Nephron progenitor cell (in vitro differentiated cells): Measurements from ENCODE around the gene LDLRAP1.

Source experiments
- DNase-seq: peaks from one replicate; pipeline ENCODE4 v3.0.0; 2021
- H3K27ac Mint-ChIP-seq: 2 replicates; pipeline ENCODE4 v1.8.0; 2021; ENCODE audit warnings: mild to moderate bottlenecking, moderate library complexity, mixed read lengths
- H3K27me3 Mint-ChIP-seq: 2 replicates; pipeline ENCODE4 v1.8.0; 2021; ENCODE audit warnings: mild to moderate bottlenecking, low read depth, mixed read lengths; ENCODE audit not compliant: poor library complexity
- H3K36me3 Mint-ChIP-seq: 2 replicates; pipeline ENCODE4 v1.8.0; 2021; ENCODE audit warnings: low read depth, mixed read lengths
- H3K4me1 Mint-ChIP-seq: 2 replicates; pipeline ENCODE4 v1.8.0; 2021; ENCODE audit warnings: mixed read lengths
- H3K4me3 Mint-ChIP-seq: 2 replicates; pipeline ENCODE4 v1.8.0; 2021; ENCODE audit warnings: mild to moderate bottlenecking, moderate library complexity, mixed read lengths
- H3K9me3 Mint-ChIP-seq: 2 replicates; pipeline ENCODE4 v1.8.0; 2021; ENCODE audit warnings: mild to moderate bottlenecking, moderate library complexity, mixed read lengths
- TF ChIP-seq, protein P1 (sequence below): fragments of 200-600 bp; sonication (generic); IDR thresholded peaks from 2 replicates; pipeline ENCODE4 v1.5.0; 2021; ENCODE audit warnings: antibody characterized with exemption

Gene LDLRAP1

DNA sequence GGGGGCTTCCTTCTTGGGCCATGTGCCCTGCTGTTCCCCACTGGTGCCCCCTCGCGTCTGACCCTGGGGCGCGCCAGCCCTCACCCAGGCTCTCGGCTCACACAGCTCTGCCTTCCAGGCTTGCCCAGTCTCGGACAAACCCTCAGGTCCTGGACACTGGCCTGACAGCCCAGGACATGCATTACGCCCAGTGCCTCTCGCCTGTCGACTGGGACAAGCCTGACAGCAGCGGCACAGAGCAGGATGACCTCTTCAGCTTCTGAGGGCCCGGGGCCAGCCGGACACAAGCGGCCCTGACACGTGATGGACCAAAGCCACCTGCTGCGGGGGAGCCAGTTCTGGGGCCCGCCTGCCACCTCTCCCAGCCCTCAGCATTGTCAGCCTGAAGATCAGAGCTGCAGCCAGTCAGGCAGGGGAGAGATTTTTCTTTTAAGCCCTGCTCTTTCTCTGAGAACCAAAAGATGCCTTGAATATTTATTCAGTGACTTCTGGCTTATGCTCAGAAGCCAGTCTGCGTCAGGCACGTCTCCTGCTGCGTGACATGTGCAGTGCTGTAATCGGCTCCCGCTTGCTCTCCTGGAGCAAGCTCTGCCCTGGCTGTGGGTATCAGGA lies 23.4 kb downstream of the LDLRAP1 start:
- TF ChIP-seq, protein P1, sequence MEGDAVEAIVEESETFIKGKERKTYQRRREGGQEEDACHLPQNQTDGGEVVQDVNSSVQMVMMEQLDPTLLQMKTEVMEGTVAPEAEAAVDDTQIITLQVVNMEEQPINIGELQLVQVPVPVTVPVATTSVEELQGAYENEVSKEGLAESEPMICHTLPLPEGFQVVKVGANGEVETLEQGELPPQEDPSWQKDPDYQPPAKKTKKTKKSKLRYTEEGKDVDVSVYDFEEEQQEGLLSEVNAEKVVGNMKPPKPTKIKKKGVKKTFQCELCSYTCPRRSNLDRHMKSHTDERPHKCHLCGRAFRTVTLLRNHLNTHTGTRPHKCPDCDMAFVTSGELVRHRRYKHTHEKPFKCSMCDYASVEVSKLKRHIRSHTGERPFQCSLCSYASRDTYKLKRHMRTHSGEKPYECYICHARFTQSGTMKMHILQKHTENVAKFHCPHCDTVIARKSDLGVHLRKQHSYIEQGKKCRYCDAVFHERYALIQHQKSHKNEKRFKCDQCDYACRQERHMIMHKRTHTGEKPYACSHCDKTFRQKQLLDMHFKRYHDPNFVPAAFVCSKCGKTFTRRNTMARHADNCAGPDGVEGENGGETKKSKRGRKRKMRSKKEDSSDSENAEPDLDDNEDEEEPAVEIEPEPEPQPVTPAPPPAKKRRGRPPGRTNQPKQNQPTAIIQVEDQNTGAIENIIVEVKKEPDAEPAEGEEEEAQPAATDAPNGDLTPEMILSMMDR = no peak
- Mint-ChIP-seq H3K36me3 (no peaks in the 10 kb centered on the region), H3K4me3 (peak overlapping the region; percentile 43), H3K9me3 (no peaks in the 10 kb centered on the region), H3K4me1 (peaks cover 79% of the 10 kb centered on the region), H3K27ac (no peak overlapping the region), H3K27me3 (peaks cover 4% of the 10 kb centered on the region)
- peak; percentile 40 for DNase-seq

DNA sequence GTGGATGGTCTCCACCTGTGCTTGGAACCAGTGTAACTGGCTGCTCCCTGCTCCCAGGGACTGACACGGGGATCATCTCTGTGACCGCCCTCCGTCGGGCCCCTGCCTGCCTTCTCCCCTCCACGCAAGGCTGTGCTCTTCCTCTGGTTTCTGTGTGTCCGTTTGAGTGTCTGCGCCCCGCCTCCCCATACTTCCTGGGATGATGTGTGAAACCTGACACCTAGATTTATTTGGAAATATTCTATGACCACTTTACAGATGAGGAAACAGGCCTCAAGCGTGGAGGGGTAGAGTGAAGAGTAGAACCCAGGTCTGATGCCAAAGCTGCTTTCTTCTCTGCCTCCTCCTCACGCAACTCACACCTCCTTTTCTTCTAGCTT lies 24.3 kb downstream of the LDLRAP1 start:
- TF ChIP-seq, protein P1 = no peak
- no peaks in the 10 kb centered on the region for H3K9me3 Mint-ChIP-seq
- H3K4me3 Mint-ChIP-seq = peak overlapping the region; percentile 73
- H3K36me3 Mint-ChIP-seq = no peaks in the 10 kb centered on the region
- peaks cover 77% of the 10 kb centered on the region for H3K4me1 Mint-ChIP-seq
- no peak for DNase-seq
- peaks cover 11% of the 10 kb centered on the region for H3K27me3 Mint-ChIP-seq
- peak overlapping the region; percentile 93 for H3K27ac Mint-ChIP-seq

GRCh38 chr1:25568090-25568833 lies 24.9 kb downstream of the LDLRAP1 start:
- Mint-ChIP-seq H3K4me3 (peak overlapping the region; percentile 73), H3K27ac (peak overlapping the region; percentile 93), H3K36me3 (no peaks in the 10 kb centered on the region), H3K27me3 (peaks cover 16% of the 10 kb centered on the region), H3K4me1 (peaks cover 77% of the 10 kb centered on the region), H3K9me3 (no peaks in the 10 kb centered on the region)
- DNase-seq = peak; percentile 40
- TF ChIP-seq, protein P1 = no peak

- Mint-ChIP-seq H3K27ac (peak overlapping the region; percentile 51), H3K4me3 (peak overlapping the region; percentile 18), H3K36me3 (no peaks in the 10 kb centered on the region), H3K4me1 (peaks cover 73% of the 10 kb centered on the region), H3K9me3 (no peaks in the 10 kb centered on the region), H3K27me3 (peaks cover 20% of the 10 kb centered on the region)
- TF ChIP-seq, protein P1 = no peak
- DNase-seq = no peak
These were observed 25.6 kb downstream of the LDLRAP1 start for GRCh38 chr1:25568834-25569596.

GRCh38 chr1:25569597-25570396 lies 26.4 kb downstream of the LDLRAP1 start:
- DNase-seq = no peak
- no peaks in the 10 kb centered on the region for H3K9me3 Mint-ChIP-seq
- H3K27me3 Mint-ChIP-seq = peaks cover 27% of the 10 kb centered on the region
- peaks cover 65% of the 10 kb centered on the region for H3K4me1 Mint-ChIP-seq
- H3K27ac Mint-ChIP-seq = peak overlapping the region; percentile 51
- TF ChIP-seq, protein P1 = no peak
- no peaks in the 10 kb centered on the region for H3K36me3 Mint-ChIP-seq
- peak overlapping the region; percentile 18 for H3K4me3 Mint-ChIP-seq
